GM10266 (cell line): Measurements from ENCODE around the gene KCNIP1.

Experiments
- DNase-seq: peaks from one replicate; pipeline ENCODE4 v3.0.0; 2012; ENCODE audit errors: extremely low spot score
- CTCF ChIP-seq: IDR thresholded peaks from 2 replicates; pipeline ENCODE4 v1.5.1; 2012; ENCODE audit warnings: mild to moderate bottlenecking, low read depth; ENCODE audit not compliant: control insufficient read depth, insufficient read depth; ENCODE audit errors: missing control alignments

Gene KCNIP1

GRCh38 chr5:170508660-170509347 is 5.0 kb downstream of the KCNIP1 start:
- DNase-seq = no peak
- TF ChIP-seq CTCF = no peak

- TF ChIP-seq CTCF = no peak
Observed at GRCh38 chr5:170509348-170509660, 5.5 kb downstream of the KCNIP1 start.

GRCh38 chr5:170510126-170510525 is 6.3 kb downstream of the KCNIP1 start:
- no peak for DNase-seq
- TF ChIP-seq CTCF = no peak

More at GRCh38 chr5:170509348-170509660, 5.5 kb downstream of the KCNIP1 start:
- no peak for DNase-seq

- no peak for TF ChIP-seq CTCF
- no peak for DNase-seq
Observed at GRCh38 chr5:170510559-170510958, 6.7 kb downstream of the KCNIP1 start.

GRCh38 chr5:170511551-170512258 is 7.9 kb downstream of the KCNIP1 start:
- DNase-seq = no peak
- TF ChIP-seq CTCF = no peak

GRCh38 chr5:170513856-170514525 is 10.2 kb downstream of the KCNIP1 start:
- no peak for TF ChIP-seq CTCF
- no peak for DNase-seq

- DNase-seq = no peak
- TF ChIP-seq CTCF = no peak
Observed at GRCh38 chr5:170517411-170517810, 13.6 kb downstream of the KCNIP1 start.
